Frontal cortex (tissue), 4 donors: Measurements from ENCODE around the gene RCN2. TPM values are rescaled to one million over a fixed set of nuclear protein-coding genes. Genes with fewer than 3 reads are reported as not detected.

ENCODE experiments used
- DNase-seq, 2 donors: peaks; one replicate each; pipeline ENCODE4 v3.0.0; 2012; ENCODE audit warnings: low spot score in 2 of 2
- FAIRE-seq: peaks from 2 replicates; lab custom pipeline; 2012; peaks lifted over from hg19 to GRCh38; lab: Jason Lieb, UNC
- total RNA-seq: library from RNA; depleted of rRNA; stranded (reverse); fragments of >200 nt; gene quantifications from one replicate; pipeline ENCODE4 v1.2.3, GENCODE V29; 2014
- donor health status: control.
- donor health status: control.
- donor health status: control.

RCN2 gene
- total RNA-seq, 1 donor from 2014 or later, result 65.2 TPM

DNA sequence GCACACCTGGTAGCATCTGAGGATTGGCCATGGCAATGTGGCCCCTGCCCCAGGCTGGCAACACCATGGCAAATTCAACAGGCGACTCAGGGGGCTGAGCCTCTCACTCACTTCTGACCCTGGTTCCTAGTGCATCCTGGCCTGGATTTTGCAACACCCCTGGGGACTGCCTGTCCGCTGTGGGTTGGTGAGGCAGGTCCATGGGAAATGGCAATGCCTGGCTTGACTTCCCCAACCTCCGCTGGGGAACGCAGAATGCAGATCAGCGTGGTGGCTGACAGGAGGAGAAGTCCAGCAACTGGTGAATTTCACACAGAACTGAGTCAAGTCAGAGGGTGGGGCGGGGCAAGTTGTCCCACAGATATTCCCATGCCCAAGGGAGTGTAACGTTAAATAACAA, 59.5 kb downstream of the RCN2 start:
- DNase-seq, result no peak
- no peak for FAIRE-seq

DNA sequence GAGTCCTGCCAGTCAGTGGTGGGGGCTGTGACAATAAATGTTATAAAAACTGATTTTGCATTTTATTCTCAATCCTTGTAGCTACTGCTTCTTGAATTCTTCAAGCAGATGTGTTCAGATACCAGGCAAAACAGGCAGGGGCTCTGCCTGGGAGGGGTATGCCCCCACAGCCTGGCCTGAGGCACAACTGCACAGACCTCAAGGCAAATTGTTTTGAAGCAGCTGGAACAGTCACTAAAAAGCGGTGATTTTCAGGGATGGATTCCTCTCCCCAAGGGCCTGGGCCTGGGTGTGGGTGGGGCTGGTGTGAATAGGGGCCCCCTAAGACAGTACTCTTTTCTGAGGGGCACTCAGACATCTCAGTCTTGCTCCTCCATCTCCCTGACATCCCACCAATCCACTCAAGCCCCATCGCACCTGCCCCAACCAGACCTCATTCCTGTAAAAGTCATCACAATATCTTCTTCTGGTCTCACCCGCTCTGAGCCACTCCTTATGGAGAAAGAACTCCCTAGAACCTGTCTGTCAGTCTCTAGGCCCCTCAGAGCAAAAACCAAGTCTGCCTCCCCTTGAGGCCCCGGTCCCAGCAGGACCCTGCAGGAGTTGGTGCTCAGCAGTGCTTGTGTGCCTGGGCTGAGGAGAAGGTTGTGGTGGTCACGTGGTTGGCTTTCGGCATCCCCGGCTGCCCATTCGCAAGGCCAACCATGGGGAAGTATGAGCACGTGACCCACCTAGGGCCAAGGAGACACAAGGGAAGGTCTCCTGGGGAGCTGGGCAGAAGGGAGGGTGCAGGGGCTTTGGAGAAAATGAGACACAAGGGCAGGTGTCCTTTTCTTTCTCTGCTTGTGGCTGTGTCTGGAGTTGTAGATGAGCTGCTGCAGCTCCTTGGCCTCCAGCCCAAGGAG, 60.4 kb downstream of the RCN2 start:
- DNase-seq (no peak), FAIRE-seq (no peak)

DNA sequence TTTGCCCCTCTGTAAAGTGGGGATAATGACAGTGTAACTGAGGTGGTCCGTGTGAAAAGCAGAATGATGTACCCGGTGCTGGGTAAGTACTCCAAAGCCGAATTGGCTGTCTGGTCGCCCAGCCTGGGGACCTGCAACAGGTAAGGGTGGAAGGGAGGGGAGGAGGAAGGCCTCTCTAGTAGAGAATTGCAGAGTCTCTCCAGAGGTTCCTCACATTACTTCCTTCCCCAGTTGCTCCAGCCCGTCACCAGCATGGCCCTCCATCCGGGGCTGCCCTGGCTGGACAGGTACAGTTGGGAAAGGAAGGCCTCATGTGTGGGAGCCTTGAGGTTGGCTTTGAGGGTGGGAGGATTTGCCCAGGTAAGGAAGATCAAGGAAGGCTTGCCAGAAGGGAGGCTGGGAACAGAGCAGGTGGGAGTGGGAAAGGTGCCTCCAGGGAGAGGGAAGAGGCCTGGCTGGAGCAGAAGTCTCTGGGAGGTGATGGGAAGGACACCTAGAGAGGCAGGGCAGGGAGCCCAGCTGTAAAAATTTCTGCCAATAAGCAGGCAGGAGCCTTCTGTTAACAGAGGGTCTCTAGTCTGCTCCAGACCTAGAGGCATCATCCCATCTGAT, 61.7 kb downstream of the RCN2 start:
- DNase-seq (no peak), FAIRE-seq (no peak)

DNA sequence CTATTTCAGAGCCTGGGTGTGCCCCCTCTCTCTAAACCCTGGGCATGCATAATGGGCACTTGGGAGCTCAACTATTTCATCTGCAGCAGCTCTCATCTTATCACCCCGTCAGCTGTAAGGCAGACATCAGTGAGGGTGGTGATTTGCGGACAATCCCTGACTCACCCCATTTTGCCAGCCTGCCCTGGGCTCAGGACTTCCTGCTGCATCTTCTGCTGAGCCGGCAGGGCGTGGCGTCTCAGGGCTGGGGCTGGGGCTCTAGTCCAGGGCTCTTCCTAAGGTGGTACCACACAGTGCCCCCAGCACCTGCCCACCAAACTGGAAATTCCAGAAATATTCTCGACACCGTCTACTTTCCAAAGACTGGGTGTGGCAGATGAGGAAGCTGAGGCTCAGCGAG, 62.5 kb downstream of the RCN2 start:
- DNase-seq (no peak), FAIRE-seq (no peak)

DNA sequence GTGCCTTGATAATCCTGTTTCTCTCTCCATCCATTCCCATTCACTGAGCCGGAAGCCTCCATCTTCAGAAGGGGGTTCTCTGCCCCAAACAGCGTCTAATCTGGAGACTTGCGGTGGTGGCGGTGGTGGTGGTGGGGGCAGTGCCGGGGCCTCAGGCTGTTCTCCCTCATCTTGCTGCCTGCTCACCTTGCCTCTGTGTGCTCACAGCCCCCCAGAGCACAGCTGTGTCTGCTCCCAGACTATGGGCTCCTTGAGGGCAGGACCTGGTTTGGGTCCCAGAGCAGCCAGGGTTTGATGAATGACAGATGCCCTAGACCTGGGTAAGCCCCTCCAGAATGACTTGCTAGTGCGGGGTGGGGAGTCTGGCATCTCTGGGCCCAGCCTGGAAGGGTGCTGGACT, 62.9 kb downstream of the RCN2 start:
- DNase-seq (no peak), FAIRE-seq (no peak)

DNA sequence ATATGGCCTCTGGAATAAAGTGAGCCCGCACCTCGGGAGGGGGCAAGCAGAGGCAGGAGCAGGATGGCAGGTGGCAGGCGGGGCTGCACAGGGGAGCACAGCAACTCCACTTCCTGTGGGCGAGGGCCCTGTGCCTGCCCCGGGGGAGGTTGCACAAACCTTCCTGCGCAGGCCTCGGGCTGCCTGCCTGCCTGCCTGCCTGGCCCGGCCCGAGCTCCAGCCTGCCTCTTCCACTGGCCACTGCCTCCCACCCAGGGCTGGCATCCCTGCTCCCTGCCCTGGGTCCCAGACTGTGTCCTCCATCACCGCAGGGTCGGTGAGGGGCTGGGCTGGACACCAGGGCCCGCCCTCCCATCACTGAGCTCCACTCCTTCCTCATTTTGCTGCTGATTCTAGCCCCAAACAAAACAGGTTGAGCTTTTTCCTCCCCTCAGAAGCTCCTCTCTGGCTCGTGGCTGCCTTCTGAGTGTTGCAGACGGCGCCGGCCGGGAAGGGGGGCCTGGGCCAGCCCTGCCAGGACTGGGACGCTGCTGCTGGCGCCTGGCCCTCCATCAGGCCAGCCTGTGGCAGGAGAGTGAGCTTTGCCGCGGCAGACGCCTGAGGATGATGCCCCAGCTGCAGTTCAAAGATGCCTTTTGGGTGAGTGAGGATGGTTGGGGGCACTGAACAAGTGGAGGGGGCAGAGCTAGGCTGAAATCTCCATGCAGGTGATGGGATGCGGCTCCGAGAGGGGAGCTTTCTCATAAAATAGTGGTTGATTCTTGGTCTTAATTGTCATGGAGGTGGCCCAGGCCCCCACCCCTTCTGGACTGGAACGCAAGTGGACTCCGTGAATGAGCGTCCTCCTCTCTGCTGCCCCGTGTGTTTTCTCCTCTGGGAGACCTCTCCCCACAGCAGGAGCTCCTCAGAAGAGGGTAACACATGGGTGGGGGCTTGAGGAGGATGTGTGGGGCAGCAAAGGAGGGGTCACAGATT, 63.7 kb downstream of the RCN2 start, which contains the start of gene PSTPIP1:
Gene PSTPIP1 (plus strand): TSS at position 156 of the 975 bp plus-strand sequence. CDS start 448 bp downstream, at position 604.
- FAIRE-seq (no peak), DNase-seq (peak; percentile 35 to 60)

DNA sequence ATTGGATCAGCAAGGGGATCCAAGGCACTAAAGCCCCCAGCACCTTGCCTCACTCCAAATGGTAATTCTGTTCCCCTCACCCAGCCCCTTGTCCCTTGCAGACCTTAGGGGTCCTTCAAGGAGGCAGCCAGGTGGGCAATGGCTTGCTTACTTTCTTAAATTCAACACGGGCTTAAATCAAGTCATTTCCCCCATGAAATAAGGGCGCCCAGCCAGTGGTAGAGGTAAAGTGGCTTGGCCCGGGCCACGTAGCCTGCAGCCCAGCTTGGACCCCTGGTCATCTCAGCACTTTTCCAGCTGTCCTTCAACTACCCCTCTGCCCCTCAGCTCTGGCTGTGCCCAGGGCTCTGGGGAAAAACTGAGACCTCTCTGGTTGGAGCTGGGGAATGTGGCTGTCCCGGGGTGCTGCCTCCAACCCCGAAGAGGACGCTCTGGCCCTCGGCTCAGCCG, 64.6 kb downstream of the RCN2 start:
- DNase-seq (no peak), FAIRE-seq (no peak)

DNA sequence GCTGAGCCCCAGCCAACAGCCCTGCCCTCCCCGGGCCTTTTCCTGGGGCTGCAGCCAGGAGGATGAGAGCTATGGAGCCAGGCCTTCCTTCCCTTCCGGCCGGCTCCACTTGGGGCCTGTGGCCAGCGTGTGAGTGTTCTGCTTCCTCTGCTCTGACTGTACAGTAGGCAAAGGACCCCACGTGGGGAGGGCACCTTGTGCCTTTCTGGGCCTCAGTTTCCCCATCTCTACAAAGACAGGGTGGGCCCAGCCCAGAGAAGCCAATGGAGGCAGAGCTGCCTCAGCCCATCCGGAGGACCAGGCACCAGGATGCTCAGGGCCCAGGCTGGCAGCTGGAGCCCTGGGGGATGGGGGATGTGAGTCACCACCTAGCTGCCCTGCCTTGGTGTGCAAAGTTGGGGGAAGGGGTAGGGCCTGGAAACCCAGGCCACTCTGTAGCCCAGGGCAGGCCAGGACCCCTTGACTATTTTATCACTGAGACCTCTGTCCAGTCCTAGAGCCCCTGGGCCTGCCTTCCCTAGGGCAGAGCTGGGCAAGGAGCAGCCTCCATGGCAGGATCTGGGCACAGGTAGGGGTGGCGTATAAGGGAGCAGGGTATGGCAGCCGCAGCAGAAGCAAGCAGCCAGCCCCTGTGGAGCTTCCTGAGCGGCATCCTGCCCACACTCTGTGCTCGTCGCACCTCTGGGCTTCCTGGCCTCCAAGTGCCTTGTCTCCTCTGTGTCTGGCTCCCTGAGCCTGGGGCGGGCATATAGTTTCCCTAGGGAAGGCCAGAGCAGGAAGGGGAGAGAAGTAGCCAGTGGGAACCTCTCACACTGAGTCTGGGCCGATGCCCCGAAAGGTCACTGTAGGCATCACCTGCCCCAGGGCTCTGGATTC, 65.2 kb downstream of the RCN2 start:
- FAIRE-seq, result no peak
- DNase-seq, result no peak

DNA sequence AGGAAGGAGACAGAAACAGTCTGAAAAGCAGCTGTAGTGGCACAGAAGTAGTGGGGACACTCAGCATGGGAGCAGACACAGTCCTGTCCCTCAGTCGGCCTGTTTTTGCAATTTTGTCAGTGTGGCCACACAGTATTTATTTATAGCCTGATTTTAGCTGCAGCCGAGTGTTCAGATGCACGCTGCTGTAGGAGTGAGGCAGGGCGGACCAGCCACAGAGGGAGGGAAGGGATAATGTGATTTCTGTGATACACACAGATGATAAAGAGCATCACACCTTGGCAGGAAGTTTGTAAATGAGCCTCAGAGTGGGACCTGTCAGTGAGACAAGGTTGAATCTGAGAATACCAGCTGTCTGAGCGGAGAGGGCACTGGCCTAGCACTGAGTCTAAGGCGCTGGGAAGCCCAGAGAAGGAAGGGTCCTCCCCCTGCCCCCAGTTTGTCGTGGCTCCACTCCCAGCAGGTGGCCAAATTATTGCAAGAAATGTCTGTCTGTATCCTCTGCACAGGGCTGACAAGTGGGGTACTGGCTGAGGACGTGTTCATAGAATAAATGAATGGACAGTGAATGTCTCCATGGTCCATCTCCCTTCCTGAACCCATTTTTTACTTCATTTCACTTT, 67.2 kb downstream of the RCN2 start:
- no peak for DNase-seq
- FAIRE-seq, result no peak

DNA sequence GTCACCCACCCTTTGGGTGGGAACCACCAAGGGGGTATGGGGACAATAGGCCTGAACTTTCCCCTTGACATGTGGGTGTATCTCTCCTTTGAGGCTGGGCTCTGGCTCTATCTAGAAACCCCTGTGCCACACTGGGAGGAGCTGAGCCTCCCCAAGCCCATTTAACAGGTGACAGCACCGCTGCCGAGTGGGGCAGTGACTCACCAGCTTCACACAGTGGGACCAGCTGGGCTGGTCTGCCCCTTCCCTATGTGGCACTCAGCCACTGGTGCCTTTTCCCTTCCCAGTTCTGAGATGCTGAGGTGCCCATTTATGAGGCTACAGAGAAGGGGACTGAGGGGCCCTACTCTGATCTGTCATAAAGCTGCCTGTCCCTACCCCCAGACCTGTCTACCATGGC, 68.4 kb downstream of the RCN2 start:
- FAIRE-seq (no peak), DNase-seq (no peak)

DNA sequence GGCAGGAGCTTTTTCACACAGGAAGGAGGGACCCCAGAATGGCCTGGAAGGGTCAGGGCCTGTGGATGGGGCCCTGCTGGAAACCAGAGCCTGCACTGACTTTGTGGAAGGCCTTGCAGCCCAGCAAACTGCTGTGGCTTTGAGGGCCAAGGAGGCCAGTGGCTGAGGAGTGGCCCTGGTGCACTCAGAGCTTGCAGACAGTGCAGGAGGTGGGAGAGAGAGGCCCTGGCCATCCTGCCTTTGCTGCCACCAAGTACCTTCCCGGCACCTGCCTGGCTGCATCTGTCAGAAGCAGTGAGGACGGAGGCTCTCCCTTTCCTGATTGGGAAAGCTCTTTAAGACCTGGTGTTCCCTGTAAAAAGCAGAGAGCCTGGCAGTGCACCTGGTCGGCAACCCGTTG, 69.8 kb downstream of the RCN2 start:
- DNase-seq (no peak), FAIRE-seq (no peak)

DNA sequence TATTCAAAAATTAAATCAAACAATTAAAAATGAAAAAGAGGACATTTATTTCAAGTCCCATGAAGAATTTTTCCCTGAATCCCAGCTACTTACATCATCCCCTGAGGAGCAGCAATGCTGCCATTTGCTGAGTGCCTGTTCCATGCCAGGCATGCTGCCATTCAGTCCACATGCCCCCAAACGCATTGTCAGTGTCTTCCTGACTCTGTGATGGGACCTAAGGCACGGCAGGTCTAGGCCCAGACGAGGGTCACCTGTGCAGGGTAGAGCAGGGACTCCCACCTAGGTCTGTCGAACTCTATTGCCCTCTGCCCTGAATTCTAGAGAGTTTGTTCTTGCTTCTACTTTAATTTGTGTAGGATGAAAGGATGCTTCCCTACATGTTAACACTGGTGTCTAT, 70.4 kb downstream of the RCN2 start:
- no peak for DNase-seq
- FAIRE-seq, result no peak

DNA sequence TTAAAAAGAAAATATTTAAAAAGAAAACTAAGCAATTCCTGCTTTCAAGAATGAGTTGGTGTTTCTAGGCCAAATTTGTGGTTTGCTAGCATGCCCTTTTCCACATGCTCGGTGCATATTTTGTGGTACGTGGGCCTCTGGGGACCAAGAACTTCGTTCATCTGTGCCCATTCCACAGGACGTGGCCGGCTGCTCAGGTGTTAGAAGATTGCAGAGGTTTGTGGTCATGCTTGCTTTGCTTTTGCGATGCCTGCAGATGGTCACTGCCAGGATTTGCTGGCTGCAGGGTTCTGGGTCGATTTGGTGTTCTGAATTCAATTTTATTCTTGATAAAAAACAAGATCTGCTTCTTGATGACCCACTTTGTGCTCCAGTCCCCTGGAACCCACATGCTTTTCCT, 70.9 kb downstream of the RCN2 start:
- no peak for DNase-seq
- no peak for FAIRE-seq

DNA sequence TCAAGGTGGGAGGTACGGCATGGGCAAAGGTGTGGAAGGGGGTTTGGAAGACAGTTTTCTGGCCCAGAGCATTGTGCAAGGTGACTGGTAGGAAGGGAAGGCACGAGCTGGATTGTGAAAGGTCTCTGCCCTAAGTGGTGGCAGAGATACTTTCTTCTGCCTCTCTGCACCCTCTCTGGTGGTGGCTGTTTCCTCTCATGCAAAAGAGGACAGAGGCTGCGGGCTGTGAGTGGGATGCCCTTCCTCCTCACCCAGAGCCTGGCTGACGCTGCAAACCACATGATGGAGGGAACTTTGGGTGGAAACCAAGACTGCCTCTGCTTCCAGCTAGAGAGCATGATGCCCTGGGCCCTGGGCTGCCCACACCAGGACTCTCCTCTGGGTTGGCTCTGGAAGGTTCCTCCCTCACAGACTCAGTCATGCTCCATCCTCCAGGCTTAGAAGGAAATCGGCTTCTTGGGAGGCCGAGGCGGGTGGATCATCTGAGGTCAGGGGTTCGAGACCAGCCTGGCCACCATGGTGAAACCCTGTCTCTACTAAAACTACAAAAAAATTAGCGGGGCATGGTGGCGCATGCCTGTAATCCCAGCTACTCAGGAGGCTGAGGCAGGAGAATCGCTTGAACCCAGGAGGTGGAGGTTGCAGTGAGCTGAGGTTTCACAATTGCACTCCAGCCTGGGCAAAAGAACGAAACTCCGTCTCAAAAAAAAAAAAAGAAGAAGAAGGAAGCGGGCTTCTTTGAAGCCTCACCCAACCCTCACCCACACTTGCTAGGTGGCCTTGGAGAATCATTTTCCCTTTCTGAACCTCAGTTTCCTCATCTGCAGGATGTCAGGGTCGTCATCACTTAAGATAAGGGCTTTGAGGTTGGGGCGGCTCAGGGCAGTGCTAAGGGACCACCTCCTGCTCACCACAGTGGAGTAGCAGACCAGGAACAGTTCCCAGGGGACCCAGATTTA, 71.7 kb downstream of the RCN2 start:
- no peak for FAIRE-seq
- no peak for DNase-seq
